ENCODE measurements around the gene PKP1.

Gene PKP1

GRCh38 chr1:201371276-201371675 lies 88.0 kb downstream of the PKP1 start:
- no peak for TF ChIP-seq CTCF (conservative IDR thresholded peaks at IDR 0.05; ENCODE audit: low read depth, low read length)
- Histone ChIP-seq H3K36me3 (ENCODE audit: insufficient read depth) (no peaks in the 10 kb centered on the region), H3K27ac (no peak overlapping the region), H2AFZ (ENCODE audit: low read depth) (no peak overlapping the region), H3K4me2 (no peak overlapping the region), H3K9ac (no peak overlapping the region), H4K20me1 (ENCODE audit: insufficient read depth) (no peaks in the 10 kb centered on the region), H3K4me1 (ENCODE audit: low read depth, poor library complexity, severe bottlenecking) (no peaks in the 10 kb centered on the region), H3K4me3 (IDR thresholded peaks at IDR 0.05; ENCODE audit: insufficient read depth, low read depth, low read length) (no peak overlapping the region), H3K27me3 (ENCODE audit: insufficient read depth, low read depth) (peaks cover 99% of the 10 kb centered on the region), H3K79me2 (ENCODE audit: insufficient read depth, low read depth) (no peaks in the 10 kb centered on the region)

- H3K27me3 ChIP-seq (ENCODE audit: insufficient read depth, low read depth), result peaks cover 95% of the 10 kb centered on the region
- no peak overlapping the region for H3K27ac ChIP-seq
- no peaks in the 10 kb centered on the region for H3K36me3 ChIP-seq (ENCODE audit: insufficient read depth)
- H3K4me1 ChIP-seq (ENCODE audit: low read depth, poor library complexity, severe bottlenecking), result no peaks in the 10 kb centered on the region
- no peak overlapping the region for H3K9ac ChIP-seq
- no peak for TF ChIP-seq CTCF (conservative IDR thresholded peaks at IDR 0.05; ENCODE audit: low read depth, low read length)
- no peak overlapping the region for H3K4me2 ChIP-seq
- no peaks in the 10 kb centered on the region for H3K79me2 ChIP-seq (ENCODE audit: insufficient read depth, low read depth)
- H4K20me1 ChIP-seq (ENCODE audit: insufficient read depth), result no peaks in the 10 kb centered on the region
- no peak overlapping the region for H2AFZ ChIP-seq (ENCODE audit: low read depth)
- H3K4me3 ChIP-seq (IDR thresholded peaks at IDR 0.05; ENCODE audit: insufficient read depth, low read depth, low read length), result no peak overlapping the region
Observed at GRCh38 chr1:201371792-201372191, 88.5 kb downstream of the PKP1 start.

- no peak overlapping the region for H3K9ac ChIP-seq
- H3K79me2 ChIP-seq (ENCODE audit: insufficient read depth, low read depth), result no peaks in the 10 kb centered on the region
- no peaks in the 10 kb centered on the region for H4K20me1 ChIP-seq (ENCODE audit: insufficient read depth)
- no peak overlapping the region for H2AFZ ChIP-seq (ENCODE audit: low read depth)
- H3K27me3 ChIP-seq (ENCODE audit: insufficient read depth, low read depth), result peaks cover 70% of the 10 kb centered on the region
- no peak overlapping the region for H3K27ac ChIP-seq
- no peaks in the 10 kb centered on the region for H3K4me1 ChIP-seq (ENCODE audit: low read depth, poor library complexity, severe bottlenecking)
- H3K4me2 ChIP-seq, result no peak overlapping the region
- TF ChIP-seq CTCF (conservative IDR thresholded peaks at IDR 0.05; ENCODE audit: low read depth, low read length), result no peak
- H3K4me3 ChIP-seq (IDR thresholded peaks at IDR 0.05; ENCODE audit: insufficient read depth, low read depth, low read length), result no peak overlapping the region
- no peaks in the 10 kb centered on the region for H3K36me3 ChIP-seq (ENCODE audit: insufficient read depth)
Observed at GRCh38 chr1:201374364-201374763, 91.1 kb downstream of the PKP1 start.

- peaks cover 62% of the 10 kb centered on the region for H3K27me3 ChIP-seq (ENCODE audit: insufficient read depth, low read depth)
- TF ChIP-seq CTCF (conservative IDR thresholded peaks at IDR 0.05; ENCODE audit: low read depth, low read length), result no peak
- H3K36me3 ChIP-seq (ENCODE audit: insufficient read depth), result no peaks in the 10 kb centered on the region
- no peaks in the 10 kb centered on the region for H4K20me1 ChIP-seq (ENCODE audit: insufficient read depth)
- H2AFZ ChIP-seq (ENCODE audit: low read depth), result no peak overlapping the region
- H3K9ac ChIP-seq, result no peak overlapping the region
- H3K27ac ChIP-seq, result no peak overlapping the region
- no peaks in the 10 kb centered on the region for H3K79me2 ChIP-seq (ENCODE audit: insufficient read depth, low read depth)
- H3K4me2 ChIP-seq, result no peak overlapping the region
- H3K4me1 ChIP-seq (ENCODE audit: low read depth, poor library complexity, severe bottlenecking), result no peaks in the 10 kb centered on the region
- no peak overlapping the region for H3K4me3 ChIP-seq (IDR thresholded peaks at IDR 0.05; ENCODE audit: insufficient read depth, low read depth, low read length)
Observed at GRCh38 chr1:201375169-201375568, 91.9 kb downstream of the PKP1 start.

- no peak overlapping the region for H2AFZ ChIP-seq (ENCODE audit: low read depth)
- peaks cover 52% of the 10 kb centered on the region for H3K27me3 ChIP-seq (ENCODE audit: insufficient read depth, low read depth)
- no peak overlapping the region for H3K4me3 ChIP-seq (IDR thresholded peaks at IDR 0.05; ENCODE audit: insufficient read depth, low read depth, low read length)
- no peak overlapping the region for H3K27ac ChIP-seq
- no peaks in the 10 kb centered on the region for H3K4me1 ChIP-seq (ENCODE audit: low read depth, poor library complexity, severe bottlenecking)
- no peak overlapping the region for H3K4me2 ChIP-seq
- H3K9ac ChIP-seq, result no peak overlapping the region
- no peaks in the 10 kb centered on the region for H3K36me3 ChIP-seq (ENCODE audit: insufficient read depth)
- no peaks in the 10 kb centered on the region for H4K20me1 ChIP-seq (ENCODE audit: insufficient read depth)
- no peaks in the 10 kb centered on the region for H3K79me2 ChIP-seq (ENCODE audit: insufficient read depth, low read depth)
- TF ChIP-seq CTCF (conservative IDR thresholded peaks at IDR 0.05; ENCODE audit: low read depth, low read length), result no peak
Observed at GRCh38 chr1:201376107-201376463, 92.8 kb downstream of the PKP1 start.

Measured in KMS-11 (cell line).